Caki2 (cell line): ENCODE results near the gene PTGES. TPM values are rescaled to one million over a fixed set of nuclear protein-coding genes. Genes with fewer than 3 reads are reported as not detected.

Experiments
- DNase-seq: peaks from one replicate; pipeline ENCODE4 v3.0.0-alpha.2; 2015; ENCODE audit warnings: low read depth
- in situ Hi-C: cut with HindIII; loops from 2 replicates; pipeline ENCODE4 v1.10.0; 2016; ENCODE audit warnings: low sequenced_read_pairs, low pct_unique_long_range_greater_than_20kb, mixed read lengths
- total RNA-seq: library from RNA; depleted of rRNA; stranded (reverse); fragments of >200 nt; shearing (Covaris generic); gene quantifications from 2 replicates; pipeline ENCODE4 v1.2.3, GENCODE V29; 2014; ENCODE audit warnings: low replicate concordance

PTGES gene
- total RNA-seq, 1 experiment from 2014 or later, result 54.4 TPM

- in situ Hi-C loops, result no loop called here
- no peak for DNase-seq
Measured at GRCh38 chr9:129728744-129729143, 24.1 kb downstream of the PTGES start.

GRCh38 chr9:129726322-129727160, 26.3 kb downstream of the PTGES start:
- in situ Hi-C loops, result no loop called here
- DNase-seq, result peak; percentile 48

GRCh38 chr9:129725795-129726251, 27.0 kb downstream of the PTGES start:
- DNase-seq, result no peak
- in situ Hi-C loops, result no loop called here

- no peak for DNase-seq
- in situ Hi-C loops, result no loop called here
Measured at GRCh38 chr9:129724456-129725190, 28.2 kb downstream of the PTGES start.

GRCh38 chr9:129722913-129723312, 29.9 kb downstream of the PTGES start:
- DNase-seq, result no peak
- in situ Hi-C loops, result no loop called here

GRCh38 chr9:129720865-129721545, 31.8 kb downstream of the PTGES start:
- no peak for DNase-seq
- in situ Hi-C loops, result no loop called here

GRCh38 chr9:129720181-129720864, 32.5 kb downstream of the PTGES start:
- no peak for DNase-seq
- in situ Hi-C loops, result no loop called here

GRCh38 chr9:129719135-129719534, 33.7 kb downstream of the PTGES start:
- in situ Hi-C loops, result no loop called here
- DNase-seq, result no peak

GRCh38 chr9:129718647-129719046, 34.2 kb downstream of the PTGES start:
- in situ Hi-C loops, result no loop called here
- no peak for DNase-seq

- DNase-seq, result no peak
- in situ Hi-C loops, result no loop called here
Measured at GRCh38 chr9:129717991-129718390, 34.9 kb downstream of the PTGES start.

GRCh38 chr9:129716091-129716490, 36.8 kb downstream of the PTGES start:
- no peak for DNase-seq
- in situ Hi-C loops, result no loop called here

GRCh38 chr9:129714511-129715061, 38.3 kb downstream of the PTGES start:
- DNase-seq, result no peak
- in situ Hi-C loops, result no loop called here

- no peak for DNase-seq
Measured at GRCh38 chr9:129713402-129713679, 39.5 kb downstream of the PTGES start.

GRCh38 chr9:129712634-129713401, 40.0 kb downstream of the PTGES start:
- no peak for DNase-seq
- in situ Hi-C loops, result no loop called here

More at GRCh38 chr9:129713402-129713679, 39.5 kb downstream of the PTGES start:
- in situ Hi-C loops, result no loop called here

GRCh38 chr9:129710169-129710453, 42.7 kb downstream of the PTGES start:
- in situ Hi-C loops, result no loop called here
- no peak for DNase-seq

- peak; percentile 94 for DNase-seq
Measured at GRCh38 chr9:129709438-129710168, 43.2 kb downstream of the PTGES start.

GRCh38 chr9:129708793-129709192, 44.0 kb downstream of the PTGES start:
- DNase-seq, result peak; percentile 18
- in situ Hi-C loops, result no loop called here

More at GRCh38 chr9:129709438-129710168, 43.2 kb downstream of the PTGES start:
- in situ Hi-C loops, result no loop called here
